A673 (cell line): ENCODE measurements around the gene DMRTA1. TPM values are rescaled to one million over a fixed set of nuclear protein-coding genes. Genes with fewer than 3 reads are reported as not detected.
"Not testable (repeated sequence)": the region's sequence is repeated elsewhere in the genome, so short reads cannot be mapped to it uniquely, and the experiment has no call there.

ENCODE experiments used
- BruUV-seq: library from RNA; stranded (reverse); fragments of 400-500 nt; replicated peaks from 2 replicates; lab custom pipeline; 2021; lab: Mats Ljungman, UMichigan
- CTCF ChIA-PET: fragments of 300-600 bp; sonication (Branson Sonifier 250); formaldehyde crosslinking; loops from one replicate; lab custom pipeline; 2022; ENCODE audit warnings: antibody characterized with exemption; lab: Charles Lee
- POLR2A ChIA-PET: fragments of 300-600 bp; sonication (Branson Sonifier 250); formaldehyde crosslinking; loops from one replicate; lab custom pipeline; 2022; ENCODE audit warnings: antibody characterized with exemption; ENCODE audit not compliant: low non-redundant PET; lab: Charles Lee
- DNase-seq: peaks from one replicate; pipeline ENCODE4 v3.0.0-alpha.2; 2015; ENCODE audit warnings: low spot score
- H3K27ac ChIP-seq: fragments of 200-600 bp; sonication (generic); 2 replicates; pipeline ENCODE4 v1.5.1; 2016; ENCODE audit warnings: mixed run types, low read depth, mild to moderate bottlenecking, mixed read lengths, antibody characterized with exemption, low read length; ENCODE audit not compliant: poor library complexity, severe bottlenecking
- H3K27me3 ChIP-seq: fragments of 200-600 bp; sonication (generic); replicated peaks from 2 replicates; pipeline ENCODE4 v1.6.1; 2017; ENCODE audit warnings: mixed run types, low read depth, mild to moderate bottlenecking, mixed read lengths, antibody characterized with exemption, low read length; ENCODE audit not compliant: insufficient read depth, poor library complexity
- H3K36me3 ChIP-seq: fragments of 200-600 bp; sonication (generic); 2 replicates; pipeline ENCODE4 v1.6.1; 2016; ENCODE audit warnings: mixed run types, mild to moderate bottlenecking, mixed read lengths, antibody characterized with exemption, low read length; ENCODE audit not compliant: insufficient read depth, poor library complexity, severe bottlenecking
- H3K4me1 ChIP-seq: fragments of 200-600 bp; sonication (generic); 2 replicates; pipeline ENCODE4 v1.6.1; 2017; ENCODE audit warnings: mixed run types, mild to moderate bottlenecking, mixed read lengths, antibody characterized with exemption, low read length; ENCODE audit not compliant: insufficient read depth, poor library complexity, severe bottlenecking
- H3K4me3 ChIP-seq: fragments of 200-600 bp; sonication (generic); 2 replicates; pipeline ENCODE4 v1.5.1; 2016; ENCODE audit warnings: low read depth, mixed run types, mild to moderate bottlenecking, mixed read lengths, low read length; ENCODE audit not compliant: poor library complexity, severe bottlenecking
- H3K9me3 ChIP-seq: fragments of 200-600 bp; sonication (generic); 2 replicates; pipeline ENCODE4 v1.6.1; 2016; ENCODE audit warnings: mixed run types, low read depth, mild to moderate bottlenecking, mixed read lengths, antibody characterized with exemption, low read length; ENCODE audit not compliant: poor library complexity, severe bottlenecking
- EZH2 ChIP-seq: fragments of 200-600 bp; sonication (generic); IDR thresholded peaks from 2 replicates; pipeline ENCODE4 v1.6.1; 2017; ENCODE audit warnings: borderline replicate concordance, low read depth, mild to moderate bottlenecking, mixed read lengths, antibody characterized with exemption, low read length; ENCODE audit not compliant: poor library complexity, severe bottlenecking
- intact Hi-C: fragments of 100-400 bp; cut with micrococcal nuclease; formaldehyde crosslinking; loops from one replicate; pipeline ENCODE4 v1.10.0; 2022; ENCODE audit not compliant: unreplicated experiment
- total RNA-seq: library from RNA; stranded (reverse); gene quantifications from 2 replicates; pipeline ENCODE4 v1.2.3, GENCODE V29; 2021
- TF ChIP-seq, protein P1 (sequence below): fragments of 300-800, 200-600 bp; sonication (generic); conservative IDR thresholded peaks from 2 replicates; pipeline ENCODE4 v1.5.1; 2017; ENCODE audit warnings: low read depth, mild to moderate bottlenecking, antibody characterized with exemption, low read length, moderate library complexity, mixed read lengths

The DMRTA1 gene
- total RNA-seq, 1 experiment from 2014 or later: 0.41 TPM

DNA sequence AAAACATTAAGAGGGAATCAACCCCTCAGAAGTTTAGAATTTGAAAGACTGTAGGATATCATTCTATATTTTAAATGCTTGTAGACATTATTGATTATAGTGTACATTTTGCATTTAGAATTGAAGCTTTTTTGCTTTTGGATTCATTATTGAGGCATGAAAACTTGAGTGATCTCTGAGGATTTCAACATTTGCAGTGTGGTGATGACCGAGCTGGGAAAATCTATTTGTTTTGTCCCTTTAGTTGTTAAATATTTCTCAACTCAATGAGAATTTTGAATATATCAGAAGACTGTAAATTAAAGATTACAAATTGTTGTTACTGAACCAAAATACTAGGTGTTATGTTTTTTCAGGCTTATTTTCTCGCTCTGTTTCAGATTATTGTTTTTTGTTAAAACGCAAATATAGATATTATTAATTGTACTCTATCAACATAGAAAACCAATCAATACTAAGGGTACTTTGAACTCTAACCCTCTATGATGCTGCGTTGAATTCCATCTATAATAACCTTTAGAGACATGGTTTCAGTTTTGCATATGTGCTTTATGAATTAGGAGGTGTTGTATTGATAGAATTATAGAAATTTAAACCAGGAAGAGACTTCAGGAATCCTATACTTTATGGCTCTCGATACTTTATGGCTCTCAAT is 19.3 kb upstream of the DMRTA1 start:
- no peaks in the 10 kb centered on the region for H3K27me3 ChIP-seq
- H3K4me1 ChIP-seq: no peaks in the 10 kb centered on the region
- no peak overlapping the region for H3K27ac ChIP-seq
- DNase-seq: no peak
- no peaks in the 10 kb centered on the region for H3K36me3 ChIP-seq
- POLR2A ChIA-PET: no interaction called here
- H3K9me3 ChIP-seq: no peaks in the 10 kb centered on the region
- intact Hi-C loops: no loop called here
- CTCF ChIA-PET: no interaction called here
- no TSS peak for BruUV-seq
- TF ChIP-seq EZH2: no peak
- no peak overlapping the region for H3K4me3 ChIP-seq

GRCh38 chr9:22433691-22434090 is 12.9 kb upstream of the DMRTA1 start:
- ChIA-PET CTCF (no interaction called here), POLR2A (no interaction called here)
- no TSS peak for BruUV-seq
- H3K36me3 ChIP-seq: no peaks in the 10 kb centered on the region
- no peak for DNase-seq
- TF ChIP-seq, protein P1, sequence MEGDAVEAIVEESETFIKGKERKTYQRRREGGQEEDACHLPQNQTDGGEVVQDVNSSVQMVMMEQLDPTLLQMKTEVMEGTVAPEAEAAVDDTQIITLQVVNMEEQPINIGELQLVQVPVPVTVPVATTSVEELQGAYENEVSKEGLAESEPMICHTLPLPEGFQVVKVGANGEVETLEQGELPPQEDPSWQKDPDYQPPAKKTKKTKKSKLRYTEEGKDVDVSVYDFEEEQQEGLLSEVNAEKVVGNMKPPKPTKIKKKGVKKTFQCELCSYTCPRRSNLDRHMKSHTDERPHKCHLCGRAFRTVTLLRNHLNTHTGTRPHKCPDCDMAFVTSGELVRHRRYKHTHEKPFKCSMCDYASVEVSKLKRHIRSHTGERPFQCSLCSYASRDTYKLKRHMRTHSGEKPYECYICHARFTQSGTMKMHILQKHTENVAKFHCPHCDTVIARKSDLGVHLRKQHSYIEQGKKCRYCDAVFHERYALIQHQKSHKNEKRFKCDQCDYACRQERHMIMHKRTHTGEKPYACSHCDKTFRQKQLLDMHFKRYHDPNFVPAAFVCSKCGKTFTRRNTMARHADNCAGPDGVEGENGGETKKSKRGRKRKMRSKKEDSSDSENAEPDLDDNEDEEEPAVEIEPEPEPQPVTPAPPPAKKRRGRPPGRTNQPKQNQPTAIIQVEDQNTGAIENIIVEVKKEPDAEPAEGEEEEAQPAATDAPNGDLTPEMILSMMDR: no peak
- TF ChIP-seq EZH2: no peak
- intact Hi-C loops: no loop called here
- no peaks in the 10 kb centered on the region for H3K9me3 ChIP-seq
- no peak overlapping the region for H3K4me3 ChIP-seq
- H3K4me1 ChIP-seq: no peaks in the 10 kb centered on the region
- no peaks in the 10 kb centered on the region for H3K27me3 ChIP-seq
- no peak overlapping the region for H3K27ac ChIP-seq

DNA sequence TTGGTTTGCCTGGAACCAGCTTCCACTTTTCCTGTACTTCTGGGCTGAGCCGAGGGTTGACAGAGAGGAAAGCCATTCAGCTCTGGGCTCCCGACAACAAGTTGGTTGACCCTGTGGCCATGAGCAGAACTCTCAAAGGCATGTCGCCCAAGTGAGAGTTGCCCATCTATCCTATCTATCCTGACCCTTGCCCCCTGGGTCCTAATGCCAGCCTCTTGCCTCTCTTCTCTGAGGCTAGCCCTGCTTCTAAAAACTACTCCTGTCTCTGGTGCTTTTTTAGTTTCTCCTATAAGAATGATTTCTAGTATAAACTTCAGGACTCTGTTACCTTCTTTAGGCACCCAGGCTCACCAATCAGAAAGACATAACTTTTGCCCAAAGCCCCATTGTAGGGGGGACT is 11.4 kb upstream of the DMRTA1 start:
- DNase-seq, H3K4me3 ChIP-seq, H3K27ac ChIP-seq, BruUV-seq, H3K9me3 ChIP-seq, H3K27me3 ChIP-seq, intact Hi-C loops, H3K36me3 ChIP-seq, CTCF ChIA-PET, H3K4me1 ChIP-seq, POLR2A ChIA-PET: not testable (repeated sequence)

GRCh38 chr9:22437461-22438067 is 9.1 kb upstream of the DMRTA1 start:
- H3K4me1 ChIP-seq, H3K27ac ChIP-seq, H3K27me3 ChIP-seq, DNase-seq, H3K4me3 ChIP-seq, H3K9me3 ChIP-seq, intact Hi-C loops, CTCF ChIA-PET, POLR2A ChIA-PET, BruUV-seq, H3K36me3 ChIP-seq: not testable (repeated sequence)
